Endodermal cell (in vitro differentiated cells): Measurements from ENCODE around the gene IL36RN. TPM values are rescaled to one million over a fixed set of nuclear protein-coding genes. Genes with fewer than 3 reads are reported as not detected.

ENCODE experiments used
- DNase-seq: peaks from one replicate; pipeline ENCODE4 v3.0.0-alpha.2; 2017
- H3K27ac ChIP-seq: 2 replicates; pipeline ENCODE4 v1.5.1; 2013; ENCODE audit warnings: mild to moderate bottlenecking, low read depth, low read length, moderate library complexity
- H3K27me3 ChIP-seq: 2 replicates; pipeline ENCODE4 v1.6.1; 2013; ENCODE audit warnings: mild to moderate bottlenecking, low read length, moderate library complexity; ENCODE audit not compliant: insufficient read depth, control insufficient read depth, poor library complexity, severe bottlenecking
- H3K36me3 ChIP-seq: 2 replicates; pipeline ENCODE4 v1.7.0; 2013; ENCODE audit warnings: mild to moderate bottlenecking, low read length, moderate library complexity; ENCODE audit not compliant: control insufficient read depth, insufficient read depth
- H3K4me1 ChIP-seq: one replicate; pipeline ENCODE4 v1.7.0; 2013; ENCODE audit warnings: low read length; ENCODE audit not compliant: control insufficient read depth, insufficient read depth
- H3K4me3 ChIP-seq: 2 replicates; pipeline ENCODE4 v1.5.1; 2013; ENCODE audit warnings: mild to moderate bottlenecking, low read length, moderate library complexity
- H3K9ac ChIP-seq: 2 replicates; pipeline ENCODE4 v1.6.1; 2013; ENCODE audit warnings: mild to moderate bottlenecking, low read length, moderate library complexity; ENCODE audit not compliant: poor library complexity, severe bottlenecking; ENCODE audit errors: extremely low read depth
- H3K9me3 ChIP-seq: 2 replicates; pipeline ENCODE4 v1.6.1; 2013; ENCODE audit warnings: mild to moderate bottlenecking, low read length, moderate library complexity; ENCODE audit not compliant: control insufficient read depth
- H3K27ac Mint-ChIP-seq: 2 replicates; pipeline ENCODE4 v1.8.0; 2020; ENCODE audit warnings: mixed read lengths
- H3K27me3 Mint-ChIP-seq: 2 replicates; pipeline ENCODE4 v1.8.0; 2021; ENCODE audit warnings: mild to moderate bottlenecking, mixed read lengths; ENCODE audit not compliant: insufficient read depth
- H3K36me3 Mint-ChIP-seq: 2 replicates; pipeline ENCODE4 v1.8.0; 2020; ENCODE audit warnings: low read depth, mixed read lengths
- H3K4me1 Mint-ChIP-seq: 2 replicates; pipeline ENCODE4 v1.8.0; 2020; ENCODE audit warnings: mixed read lengths
- H3K4me3 Mint-ChIP-seq: 2 replicates; pipeline ENCODE4 v1.8.0; 2020; ENCODE audit warnings: mild to moderate bottlenecking, moderate library complexity, mixed read lengths
- H3K9me3 Mint-ChIP-seq: 2 replicates; pipeline ENCODE4 v1.8.0; 2020; ENCODE audit warnings: mild to moderate bottlenecking, mixed read lengths
- CTCF ChIP-seq: fragments of 200-600 bp; sonication (generic); conservative IDR thresholded peaks from 2 replicates; pipeline ENCODE4 v1.5.0; 2021; ENCODE audit warnings: antibody characterized with exemption, mild to moderate bottlenecking
- WGBS, 2 experiments: methylation state at CpG; one replicate each; pipeline versions ENCODE4 v1.1.5 to v1.1.7; 2013; ENCODE audit warnings: missing lambda C conversion rate in 2 of 2, mixed read lengths in 1 of 2; ENCODE audit not compliant: insufficient coverage in 1 of 2, insufficient read length in 1 of 2; 5-methylcytosine and 5-hydroxymethylcytosine counted together
- total RNA-seq, 2 donors: library from RNA; stranded (reverse); fragmentation: NEBNext Ultra II Directional in 1 of 2; extraction: Animal tissue kit (Norgen Biotek cat#: 25700) in 1 of 2; gene quantifications; 2 replicates in 1 of 2; 3 replicates in 1 of 2; pipeline ENCODE4 v1.2.1, GENCODE V29; 2021

Gene IL36RN
- total RNA-seq, 2 donors from 2014 or later = not detected

- DNase-seq = no peak
- no peak for TF ChIP-seq CTCF
- H3K36me3 ChIP-seq = no peaks in the 10 kb centered on the region
- peaks cover 14% of the 10 kb centered on the region for H3K9me3 Mint-ChIP-seq
- peaks cover 57% of the 10 kb centered on the region for H3K27me3 Mint-ChIP-seq
- H3K4me3 Mint-ChIP-seq = no peak overlapping the region
- no peaks in the 10 kb centered on the region for H3K4me1 Mint-ChIP-seq
- no peak overlapping the region for H3K27ac ChIP-seq
- no peaks in the 10 kb centered on the region for H3K36me3 Mint-ChIP-seq
- H3K9me3 ChIP-seq = peaks cover 20% of the 10 kb centered on the region
- no peak overlapping the region for H3K27ac Mint-ChIP-seq
- H3K4me1 ChIP-seq = no peaks in the 10 kb centered on the region
- peaks cover 7% of the 10 kb centered on the region for H3K27me3 ChIP-seq
- no peak overlapping the region for H3K4me3 ChIP-seq
- no peak overlapping the region for H3K9ac ChIP-seq
- WGBS, 2 experiments = 81% methylated on average over 4 of the region's 4 CpGs; no CpG with 5 or more reads in 1 of the 2 experiments
Measured at GRCh38 chr2:113060396-113060795, 1.4 kb downstream of the IL36RN start.

- H3K4me1 ChIP-seq = no peaks in the 10 kb centered on the region
- no peak for TF ChIP-seq CTCF
- no peak for DNase-seq
- peaks cover 7% of the 10 kb centered on the region for H3K27me3 ChIP-seq
- Mint-ChIP-seq H3K4me3 (no peak overlapping the region), H3K36me3 (no peaks in the 10 kb centered on the region), H3K27me3 (peaks cover 60% of the 10 kb centered on the region), H3K4me1 (no peaks in the 10 kb centered on the region), H3K27ac (no peak overlapping the region), H3K9me3 (peaks cover 11% of the 10 kb centered on the region)
- no peak overlapping the region for H3K27ac ChIP-seq
- peaks cover 19% of the 10 kb centered on the region for H3K9me3 ChIP-seq
- no peak overlapping the region for H3K4me3 ChIP-seq
- no peaks in the 10 kb centered on the region for H3K36me3 ChIP-seq
- no peak overlapping the region for H3K9ac ChIP-seq
- 91% methylated on average over 1 of the region's 1 CpG; no CpG with 5 or more reads in 1 of the 2 experiments for WGBS, 2 experiments
Measured at GRCh38 chr2:113060796-113061195, 1.8 kb downstream of the IL36RN start.

GRCh38 chr2:113061241-113061640 lies 2.2 kb downstream of the IL36RN start:
- Mint-ChIP-seq H3K4me1 (no peaks in the 10 kb centered on the region), H3K4me3 (no peak overlapping the region), H3K36me3 (no peaks in the 10 kb centered on the region), H3K9me3 (peaks cover 7% of the 10 kb centered on the region), H3K27ac (no peak overlapping the region), H3K27me3 (peaks cover 60% of the 10 kb centered on the region)
- peaks cover 15% of the 10 kb centered on the region for H3K9me3 ChIP-seq
- H3K4me1 ChIP-seq = no peaks in the 10 kb centered on the region
- H3K9ac ChIP-seq = no peak overlapping the region
- H3K36me3 ChIP-seq = no peaks in the 10 kb centered on the region
- no peak for TF ChIP-seq CTCF
- no peak overlapping the region for H3K27ac ChIP-seq
- no peak overlapping the region for H3K4me3 ChIP-seq
- no peak for DNase-seq
- 69 to 83% methylated on average over 1 to 2 of the region's 2 CpGs for WGBS, 2 experiments
- H3K27me3 ChIP-seq = peaks cover 7% of the 10 kb centered on the region
